ENCODE results near the gene WRNIP1. TPM values are rescaled to one million over a fixed set of nuclear protein-coding genes. Genes with fewer than 3 reads are reported as not detected.

Gene WRNIP1
- total and polyA plus RNA-seq, 9 of the 15 experiments (the other 6 are each of a cell fraction or from before 2014, with no cell fraction given): 13.2 to 63.6 (median 48.6) TPM

GRCh38 chr6:2765896-2766766, 938 bp downstream of the WRNIP1 start (continued):
- TF ChIP-seq TGIF2 (CRISPR knock-in tag; IDR thresholded peaks at IDR 0.05): no peak
- TF ChIP-seq CCAR2 (IDR thresholded peaks at IDR 0.05; ENCODE audit: low read depth, low read length): no peak
- TF ChIP-seq KLF10 (CRISPR knock-in tag; IDR thresholded peaks at IDR 0.05): no peak
- no peak for TF ChIP-seq TRIM25 (IDR thresholded peaks at IDR 0.05; ENCODE audit: borderline replicate concordance)
- no peak for TF ChIP-seq MBD1 (CRISPR knock-in tag; IDR thresholded peaks at IDR 0.05)
- no peak for TF ChIP-seq RBM15 (IDR thresholded peaks at IDR 0.05; ENCODE audit: insufficient read depth, low read length)
- no peak for TF ChIP-seq PREB (CRISPR knock-in tag; IDR thresholded peaks at IDR 0.05)
- no peak for TF ChIP-seq ZNF408 (CRISPR knock-in tag; IDR thresholded peaks at IDR 0.05; ENCODE audit: low read depth)
- TF ChIP-seq ZNF583 (CRISPR knock-in tag; IDR thresholded peaks at IDR 0.05): no peak
- peak; percentile 28; the same call in 1 of the 2 replicates for TF ChIP-seq SMARCA4 (IDR thresholded peaks at IDR 0.05)
- no peak for TF ChIP-seq ZZZ3 (IDR thresholded peaks at IDR 0.05)
- TF ChIP-seq RUNX1 (IDR thresholded peaks at IDR 0.05; ENCODE audit: low read depth): 0 out of 2 replicates have a peak, but pooled peaks have one; percentile 28
- no peak for TF ChIP-seq TFAM (CRISPR knock-in tag; conservative IDR thresholded peaks at IDR 0.05)
- TF ChIP-seq ZNF785 (CRISPR knock-in tag; IDR thresholded peaks at IDR 0.05): no peak
- no peak for TF ChIP-seq NRF1 (conservative IDR thresholded peaks at IDR 0.05 in 1 of 2, IDR thresholded peaks at IDR 0.05 in 1 of 2)
- no peak for TF ChIP-seq ZNF436 (CRISPR knock-in tag; IDR thresholded peaks at IDR 0.05)
- TF ChIP-seq SP2 (IDR thresholded peaks at IDR 0.05; ENCODE audit: extremely low read depth, low read depth, low read length, poor library complexity, severe bottlenecking): no peak
- TF ChIP-seq NFYB (IDR thresholded peaks at IDR 0.05; ENCODE audit: extremely low read depth, insufficient read length): no peak
- no peak for TF ChIP-seq KHSRP (IDR thresholded peaks at IDR 0.05)
- no peak for TF ChIP-seq PHB2 (IDR thresholded peaks at IDR 0.05; ENCODE audit: low read depth)
- no peak for TF ChIP-seq ELK1 (CRISPR knock-in tag; IDR thresholded peaks at IDR 0.05)
- no peak for TF ChIP-seq POLR2AphosphoS2 (IDR thresholded peaks at IDR 0.05; ENCODE audit: low read length)
- TF ChIP-seq ZNF384 (IDR thresholded peaks at IDR 0.05; ENCODE audit: low read depth, low read length): no peak
- no peak for TF ChIP-seq HMGN3 (IDR thresholded peaks at IDR 0.05; ENCODE audit: borderline replicate concordance, extremely low read depth, insufficient read length, low read depth, low read length)
